GM13976 (cell line): ENCODE measurements around the gene GLB1L2.

ENCODE experiments used
- DNase-seq: peaks from one replicate; pipeline ENCODE4 v3.0.0; 2012; ENCODE audit warnings: low spot score
- CTCF ChIP-seq: IDR thresholded peaks from 2 replicates; pipeline ENCODE4 v1.5.1; 2012; ENCODE audit warnings: borderline replicate concordance, mild to moderate bottlenecking; ENCODE audit not compliant: insufficient read depth; ENCODE audit errors: extremely low read depth, missing control alignments, control extremely low read depth
- in situ Hi-C: fragments of 300-500 bp; cut with MboI; formaldehyde crosslinking; loops from one replicate; pipeline ENCODE4 v1.12.0; 2022; ENCODE audit warnings: low sequenced_read_pairs, mixed read lengths, inconsistent platforms; ENCODE audit not compliant: unreplicated experiment

The GLB1L2 gene

GRCh38 chr11:134405841-134406240 lies 74.1 kb downstream of the GLB1L2 start:
- no peak for TF ChIP-seq CTCF
- in situ Hi-C loops: no loop called here
- no peak for DNase-seq

- in situ Hi-C loops: no loop called here
- TF ChIP-seq CTCF: no peak
- DNase-seq: no peak
Observed at GRCh38 chr11:134406264-134407185, 74.7 kb downstream of the GLB1L2 start.

- no peak for DNase-seq
- in situ Hi-C loops: no loop called here
- no peak for TF ChIP-seq CTCF
Observed at GRCh38 chr11:134407321-134407828, 75.6 kb downstream of the GLB1L2 start.

- DNase-seq: no peak
- in situ Hi-C loops: no loop called here
- no peak for TF ChIP-seq CTCF
Observed at GRCh38 chr11:134407923-134408322, 76.1 kb downstream of the GLB1L2 start.

GRCh38 chr11:134409552-134410429 lies 78.0 kb downstream of the GLB1L2 start:
- in situ Hi-C loops: no loop called here
- DNase-seq: no peak
- TF ChIP-seq CTCF: no peak

GRCh38 chr11:134410766-134411165 lies 79.0 kb downstream of the GLB1L2 start:
- no peak for DNase-seq
- in situ Hi-C loops: no loop called here
- no peak for TF ChIP-seq CTCF
